Glomerular endothelial cell (primary cell): Measurements from ENCODE around the gene LDAF1. TPM values are rescaled to one million over a fixed set of nuclear protein-coding genes. Genes with fewer than 3 reads are reported as not detected.
"Not testable (repeated sequence)": the region's sequence is repeated elsewhere in the genome, so short reads cannot be mapped to it uniquely, and the experiment has no call there.

Source experiments
- DNase-seq: peaks from one replicate; pipeline ENCODE4 v3.0.0-alpha.2; 2011; ENCODE audit warnings: low read depth, low spot score; ENCODE audit errors: extremely low read depth
- total RNA-seq: library from RNA; depleted of rRNA; stranded (reverse); fragments of >200 nt; gene quantifications from 2 replicates; pipeline ENCODE4 v1.2.3, GENCODE V29; 2015

Gene LDAF1
- total RNA-seq: 33.3 and 67.4 TPM in 2 replicates

- no peak for DNase-seq
Measured at GRCh38 chr16:21158208-21159110, at the start of gene LDAF1. TSS of gene LDAF1 (plus strand) at chr16:21158674. CDS start at chr16:21161183, 2,509 bp downstream.

- not testable (repeated sequence) for DNase-seq
Measured at GRCh38 chr16:21115551-21115950, 42.9 kb upstream of the LDAF1 start.

GRCh38 chr16:21116148-21116693, 42.3 kb upstream of the LDAF1 start:
- DNase-seq: no peak

- DNase-seq: no peak
Measured at GRCh38 chr16:21117567-21117966, 40.9 kb upstream of the LDAF1 start.

GRCh38 chr16:21120976-21121520, 37.4 kb upstream of the LDAF1 start:
- no peak for DNase-seq

GRCh38 chr16:21125191-21125590, 33.3 kb upstream of the LDAF1 start:
- DNase-seq: no peak

- DNase-seq: no peak
Measured at GRCh38 chr16:21126518-21126917, 32.0 kb upstream of the LDAF1 start.

GRCh38 chr16:21128991-21129390, 29.5 kb upstream of the LDAF1 start:
- no peak for DNase-seq

- DNase-seq: no peak
Measured at GRCh38 chr16:21130811-21131210, 27.7 kb upstream of the LDAF1 start.

GRCh38 chr16:21134053-21134452, 24.4 kb upstream of the LDAF1 start:
- no peak for DNase-seq

GRCh38 chr16:21145738-21146137, 12.7 kb upstream of the LDAF1 start:
- DNase-seq: no peak

GRCh38 chr16:21150375-21151001, 8.0 kb upstream of the LDAF1 start, which contains the start of gene DNAH3:
TSS of gene DNAH3 (minus strand) at chr16:21150846. CDS start at chr16:21150319, 527 bp downstream.
- DNase-seq: no peak

GRCh38 chr16:21152160-21153030, 6.1 kb upstream of the LDAF1 start:
- DNase-seq: not testable (repeated sequence)

GRCh38 chr16:21153124-21153729, 5.2 kb upstream of the LDAF1 start:
- not testable (repeated sequence) for DNase-seq

- DNase-seq: not testable (repeated sequence)
Measured at GRCh38 chr16:21156011-21156410, 2.5 kb upstream of the LDAF1 start.

GRCh38 chr16:21156767-21157467, 1.6 kb upstream of the LDAF1 start:
- DNase-seq: peak; percentile 52

GRCh38 chr16:21157632-21158031, 842 bp upstream of the LDAF1 start:
- no peak for DNase-seq

- no peak for DNase-seq
Measured at GRCh38 chr16:21159281-21159951, 942 bp downstream of the LDAF1 start.

GRCh38 chr16:21160276-21160675, 1.8 kb downstream of the LDAF1 start:
- no peak for DNase-seq
